MM.1S (cell line): ENCODE measurements around the gene ADGRV1.

Experiments used
- DNase-seq: peaks from one replicate; pipeline ENCODE4 v3.0.0-alpha.2; 2015
- H2AFZ ChIP-seq: fragments of 300-600 bp; sonication (generic); 2 replicates; pipeline ENCODE4 v1.6.0; 2016; ENCODE audit warnings: antibody characterized with exemption, low read length
- H3F3A ChIP-seq: fragments of 300-600 bp; sonication (generic); 2 replicates; pipeline ENCODE4 v1.6.1; 2016; ENCODE audit warnings: mild to moderate bottlenecking, antibody characterized with exemption, low read length, moderate library complexity, mixed read lengths; ENCODE audit not compliant: insufficient read depth
- H3K27ac ChIP-seq: fragments of 300-600 bp; sonication (generic); 2 replicates; pipeline ENCODE4 v1.5.1; 2016; ENCODE audit warnings: mild to moderate bottlenecking, low read length
- H3K27me3 ChIP-seq: fragments of 300-600 bp; sonication (generic); replicated peaks from 2 replicates; pipeline ENCODE4 v1.6.0; 2016; ENCODE audit warnings: low read length; ENCODE audit not compliant: insufficient read depth
- H3K36me3 ChIP-seq: fragments of 300-600 bp; sonication (generic); replicated peaks from 2 replicates; pipeline ENCODE4 v1.6.1; 2016; ENCODE audit warnings: mild to moderate bottlenecking, low read length, mixed read lengths; ENCODE audit not compliant: insufficient read depth
- H3K4me1 ChIP-seq: fragments of 300-600 bp; sonication (generic); 2 replicates; pipeline ENCODE4 v1.6.1; 2016; ENCODE audit warnings: low read length, mixed read lengths
- H3K4me2 ChIP-seq: fragments of 300-600 bp; sonication (generic); 2 replicates; pipeline ENCODE4 v1.6.0; 2016; ENCODE audit warnings: low read depth, low read length
- H3K4me3 ChIP-seq: fragments of 300-600 bp; sonication (generic); 2 replicates; pipeline ENCODE4 v1.5.1; 2016; ENCODE audit warnings: low read length, mixed read lengths
- H3K79me2 ChIP-seq: fragments of 300-600 bp; sonication (generic); 2 replicates; pipeline ENCODE4 v1.6.1; 2016; ENCODE audit warnings: mixed run types, low read length, mixed read lengths
- H3K9ac ChIP-seq: fragments of 300-600 bp; sonication (generic); 2 replicates; pipeline ENCODE4 v1.6.1; 2016; ENCODE audit warnings: low read length, mixed read lengths
- H3K9me2 ChIP-seq: fragments of 300-600 bp; sonication (generic); replicated peaks from 2 replicates; pipeline ENCODE4 v1.6.1; 2016; ENCODE audit warnings: mild to moderate bottlenecking, low read length, mixed read lengths; ENCODE audit not compliant: insufficient read depth
- H3K9me3 ChIP-seq: fragments of 300-600 bp; sonication (generic); replicated peaks from 2 replicates; pipeline ENCODE4 v1.6.1; 2016; ENCODE audit warnings: mild to moderate bottlenecking, low read length, mixed read lengths; ENCODE audit not compliant: insufficient read depth
- H4K20me1 ChIP-seq: fragments of 300-600 bp; sonication (generic); 2 replicates; pipeline ENCODE4 v1.6.1; 2016; ENCODE audit warnings: mild to moderate bottlenecking, low read length, moderate library complexity, mixed read lengths; ENCODE audit not compliant: insufficient read depth
- CTCF ChIP-seq: fragments of 300-600 bp; sonication (generic); IDR thresholded peaks from 2 replicates; pipeline ENCODE4 v1.5.1; 2016; ENCODE audit warnings: antibody characterized with exemption, low read length, mixed read lengths
- EZH2 ChIP-seq: fragments of 300-600 bp; sonication (generic); optimal IDR thresholded peaks from 2 replicates; pipeline ENCODE3; 2017; ENCODE audit warnings: low read depth, mild to moderate bottlenecking, antibody characterized with exemption, low read length, mixed read lengths
- EZH2phosphoT487 ChIP-seq: fragments of 300-600 bp; sonication (generic); IDR thresholded peaks from 2 replicates; pipeline ENCODE4 v1.6.1; 2018; ENCODE audit warnings: antibody characterized with exemption, low read length

ADGRV1 gene

GRCh38 chr5:90930756-90931431, 372.3 kb downstream of the ADGRV1 start:
- Histone ChIP-seq H3K9me2 (no peaks in the 10 kb centered on the region), H3K4me2 (no peak overlapping the region), H4K20me1 (no peaks in the 10 kb centered on the region), H3K4me3 (no peak overlapping the region), H3K27me3 (no peaks in the 10 kb centered on the region), H3K36me3 (no peaks in the 10 kb centered on the region), H3K9ac (no peak overlapping the region), H2AFZ (no peak overlapping the region), H3F3A (no peaks in the 10 kb centered on the region), H3K9me3 (no peaks in the 10 kb centered on the region; the same call in 1 of the 2 replicates), H3K79me2 (no peaks in the 10 kb centered on the region), H3K27ac (no peak overlapping the region), H3K4me1 (no peaks in the 10 kb centered on the region)
- no peak for TF ChIP-seq CTCF
- TF ChIP-seq EZH2, result no peak
- TF ChIP-seq EZH2phosphoT487, result no peak
- DNase-seq, result no peak

DNA sequence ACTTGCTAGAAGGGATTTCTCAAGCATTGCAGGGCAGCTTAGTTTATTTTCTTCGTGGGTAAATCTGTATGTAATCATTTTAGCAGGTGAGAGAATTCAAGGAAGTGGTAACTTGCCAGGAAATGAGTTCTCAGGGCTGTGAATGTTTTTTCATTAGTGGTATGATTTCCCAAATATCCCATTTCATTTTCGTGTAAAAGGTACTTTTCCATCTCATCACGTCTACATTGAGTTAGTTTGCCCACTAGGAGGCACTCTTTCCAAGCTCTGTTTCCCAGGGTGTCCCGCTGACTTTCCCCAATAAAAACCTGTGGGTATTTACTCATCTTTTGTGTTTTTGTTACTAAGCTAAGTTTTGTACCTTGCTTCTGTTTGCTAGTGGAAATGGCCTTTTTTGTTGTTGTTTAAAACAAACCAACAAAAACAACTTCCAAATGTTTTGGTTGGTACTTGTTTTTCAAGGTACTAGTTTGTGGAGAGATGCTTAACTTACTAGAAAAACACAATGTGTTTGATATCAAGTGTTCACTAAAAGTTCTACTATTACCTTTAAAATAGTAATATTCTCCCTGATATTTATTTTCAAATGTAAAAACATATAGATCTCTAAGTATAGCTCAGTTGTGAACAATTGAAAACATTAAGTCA, 373.6 kb downstream of the ADGRV1 start:
- Histone ChIP-seq H3K27ac (no peak overlapping the region), H3K4me1 (no peaks in the 10 kb centered on the region), H2AFZ (no peak overlapping the region), H3K9ac (no peak overlapping the region), H3K4me2 (no peak overlapping the region), H3K79me2 (no peaks in the 10 kb centered on the region), H3K9me2 (no peaks in the 10 kb centered on the region), H3K36me3 (no peaks in the 10 kb centered on the region), H3F3A (no peaks in the 10 kb centered on the region), H3K27me3 (no peaks in the 10 kb centered on the region), H3K9me3 (no peaks in the 10 kb centered on the region; the same call in 1 of the 2 replicates), H3K4me3 (no peak overlapping the region), H4K20me1 (no peaks in the 10 kb centered on the region)
- TF ChIP-seq CTCF (peak; percentile 79), EZH2phosphoT487 (no peak)
- peak; percentile 29 for DNase-seq

DNA sequence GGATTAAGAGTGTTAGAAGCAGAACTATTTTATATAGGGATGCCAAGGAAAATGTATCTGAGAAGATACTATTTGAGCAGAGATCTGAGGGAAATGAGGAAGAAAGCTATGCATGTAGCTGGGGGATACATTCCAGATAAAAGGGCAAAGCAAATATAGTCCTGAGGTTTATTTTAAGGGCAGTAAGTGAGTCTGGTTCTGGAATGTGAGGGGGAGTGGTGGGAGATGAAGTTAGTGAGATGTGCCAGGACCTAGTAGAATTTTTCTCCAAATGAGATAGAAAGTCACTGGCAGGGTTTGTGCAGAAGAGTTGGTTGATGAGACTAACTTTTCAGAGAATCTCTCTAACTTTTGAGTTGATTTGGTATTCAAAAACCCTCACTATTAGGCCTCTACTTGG, 374.7 kb downstream of the ADGRV1 start:
- no peaks in the 10 kb centered on the region for H3F3A ChIP-seq
- no peaks in the 10 kb centered on the region for H3K79me2 ChIP-seq
- H3K9me3 ChIP-seq, result no peaks in the 10 kb centered on the region; the same call in 1 of the 2 replicates
- H3K9me2 ChIP-seq, result no peaks in the 10 kb centered on the region
- no peak for DNase-seq
- no peaks in the 10 kb centered on the region for H4K20me1 ChIP-seq
- H3K27me3 ChIP-seq, result no peaks in the 10 kb centered on the region
- H3K4me1 ChIP-seq, result no peaks in the 10 kb centered on the region
- no peak overlapping the region for H3K9ac ChIP-seq
- H2AFZ ChIP-seq, result no peak overlapping the region
- no peak overlapping the region for H3K27ac ChIP-seq
- no peak overlapping the region for H3K4me2 ChIP-seq
- H3K36me3 ChIP-seq, result no peaks in the 10 kb centered on the region
- no peak for TF ChIP-seq EZH2phosphoT487
- TF ChIP-seq EZH2, result no peak
- no peak for TF ChIP-seq CTCF
- no peak overlapping the region for H3K4me3 ChIP-seq
